GM08714 (cell line): ENCODE data around the gene DOHH.

Source experiments
- H3K4me3 ChIP-seq: fragments of 200-500 bp; sonication (Bioruptor generic); 2 replicates; pipeline ENCODE4 v1.5.1; 2014; ENCODE audit warnings: mild to moderate bottlenecking, low read length, inconsistent platforms
- ZNF274 ChIP-seq: IDR thresholded peaks from 2 replicates; pipeline ENCODE4 v1.6.1; 2012; ENCODE audit warnings: mild to moderate bottlenecking, low read depth, low read length

Gene DOHH

DNA sequence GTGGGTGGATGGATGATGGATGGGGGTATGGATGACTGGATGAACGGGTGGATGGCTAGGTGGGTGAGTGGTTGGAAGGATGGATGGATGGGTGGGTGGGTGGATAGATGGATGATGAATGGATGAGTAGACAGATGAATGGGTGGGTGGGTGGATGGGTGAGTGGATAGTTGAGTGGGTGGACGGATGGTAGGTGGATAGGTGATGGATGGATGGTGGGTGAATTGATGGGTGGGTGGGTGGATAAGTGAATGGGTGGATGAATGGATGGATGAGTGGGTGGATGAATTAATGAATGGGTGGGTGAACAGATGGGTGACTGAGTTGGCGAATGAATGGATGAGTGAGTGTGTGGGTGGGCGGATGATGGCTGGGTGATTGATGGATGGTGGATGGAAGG lies 25.0 kb downstream of the DOHH start:
- H3K4me3 ChIP-seq: no peak overlapping the region
- TF ChIP-seq ZNF274: no peak

DNA sequence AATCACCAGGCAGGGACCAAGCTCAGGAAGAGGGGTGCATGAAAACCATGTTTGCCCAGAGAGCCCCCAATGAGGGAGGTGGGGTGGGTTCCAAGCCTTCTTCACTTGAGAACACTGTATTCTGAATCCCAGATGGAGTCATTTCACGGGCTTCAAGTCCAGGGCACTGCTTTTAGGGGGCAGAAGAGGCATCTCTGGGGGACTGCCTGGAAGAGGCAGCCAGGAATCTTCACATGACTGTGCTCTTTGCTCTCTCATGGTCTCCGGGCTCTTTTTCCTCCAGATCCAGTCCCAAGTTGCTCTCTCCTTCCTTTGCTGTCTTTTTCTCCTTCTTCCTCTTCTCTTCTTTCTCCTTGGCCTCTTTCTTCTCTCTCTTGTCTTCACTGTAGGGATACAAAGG lies 25.9 kb downstream of the DOHH start:
- TF ChIP-seq ZNF274: no peak
- H3K4me3 ChIP-seq: no peak overlapping the region

DNA sequence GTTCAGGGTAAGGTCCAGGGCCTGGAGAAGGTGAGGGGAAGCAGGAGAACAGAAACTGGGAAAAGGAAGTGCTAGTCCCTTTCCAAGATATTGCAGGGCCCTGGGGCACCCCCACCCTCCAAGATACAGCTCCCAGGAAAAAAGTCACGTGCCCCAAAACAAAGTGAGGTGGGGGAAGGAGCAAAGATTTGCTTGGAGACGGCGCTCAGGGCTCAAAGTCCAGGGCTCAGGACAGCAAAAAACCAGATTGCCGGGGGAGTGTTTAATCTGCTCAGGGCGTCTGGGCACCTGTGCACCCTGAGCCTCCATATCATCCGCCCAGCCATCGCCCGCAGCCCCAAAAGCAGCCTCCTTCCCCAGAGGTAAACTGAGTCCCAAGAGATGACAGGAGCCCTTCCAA lies 26.5 kb downstream of the DOHH start:
- no peak for TF ChIP-seq ZNF274
- no peak overlapping the region for H3K4me3 ChIP-seq

DNA sequence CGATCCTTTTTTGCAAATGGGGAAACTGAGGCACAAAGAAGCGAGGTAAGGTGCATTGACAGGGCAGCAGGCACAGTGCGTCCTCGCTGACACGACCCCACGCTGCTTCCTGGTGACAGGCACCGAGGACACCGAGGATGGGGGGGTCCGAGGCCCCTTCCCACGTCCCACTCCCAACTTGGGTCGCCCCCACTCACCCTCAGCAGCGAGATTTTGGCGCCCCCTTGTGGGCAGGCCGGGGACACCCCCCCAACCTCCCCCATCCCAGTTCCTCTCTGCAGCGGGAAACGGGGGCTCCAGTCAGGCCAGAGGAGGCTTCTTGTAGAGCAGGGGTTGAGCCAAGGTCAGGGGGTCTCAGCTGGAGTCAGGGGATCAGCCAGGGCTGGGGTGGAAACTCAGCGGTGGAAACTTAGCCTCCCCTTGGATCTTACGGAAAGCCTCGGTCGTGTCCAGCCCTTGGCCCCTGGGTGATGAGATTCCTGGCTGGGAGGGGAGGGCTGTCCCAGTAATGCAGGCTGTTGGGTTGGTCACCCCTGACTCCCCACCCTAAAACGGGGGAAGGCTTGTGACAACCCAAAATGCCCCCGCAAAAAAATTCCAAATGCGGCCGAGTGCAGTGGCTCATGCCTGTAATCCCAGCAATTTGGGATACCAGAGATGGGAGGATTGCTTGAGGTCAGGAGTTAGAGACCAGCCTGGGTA lies 28.4 kb downstream of the DOHH start:
- no peak overlapping the region for H3K4me3 ChIP-seq
- no peak for TF ChIP-seq ZNF274

DNA sequence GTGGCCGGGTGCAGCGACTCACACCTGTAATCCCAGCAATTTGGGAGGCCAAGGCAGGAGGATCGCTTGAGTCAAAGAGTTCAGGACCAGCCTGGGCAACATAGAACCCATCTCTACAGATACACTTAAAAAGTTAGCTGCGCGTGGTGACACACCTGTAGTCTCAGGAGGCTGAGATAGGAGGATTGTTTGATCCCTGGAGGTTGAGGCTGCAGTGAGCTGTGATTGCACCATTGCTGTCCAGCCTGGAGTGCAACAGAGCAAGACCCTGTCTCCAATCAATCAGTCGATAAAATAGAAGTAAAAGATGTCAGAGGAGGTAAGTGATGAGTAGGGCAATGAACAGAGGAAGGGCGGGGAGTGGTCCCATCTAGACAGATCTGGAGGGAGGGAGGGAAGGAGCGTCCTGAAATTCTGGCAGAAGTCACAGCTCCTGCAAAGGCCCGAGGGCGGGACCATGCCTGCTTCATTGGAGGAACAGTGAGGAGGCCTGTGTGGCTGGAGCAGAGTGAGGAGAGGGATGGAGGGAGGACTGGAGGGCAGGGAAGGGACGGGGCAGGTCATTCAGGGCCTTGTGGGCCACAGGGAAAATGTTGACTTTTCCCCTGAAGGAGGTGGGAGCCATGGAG lies 29.9 kb downstream of the DOHH start:
- no peak for TF ChIP-seq ZNF274

DNA sequence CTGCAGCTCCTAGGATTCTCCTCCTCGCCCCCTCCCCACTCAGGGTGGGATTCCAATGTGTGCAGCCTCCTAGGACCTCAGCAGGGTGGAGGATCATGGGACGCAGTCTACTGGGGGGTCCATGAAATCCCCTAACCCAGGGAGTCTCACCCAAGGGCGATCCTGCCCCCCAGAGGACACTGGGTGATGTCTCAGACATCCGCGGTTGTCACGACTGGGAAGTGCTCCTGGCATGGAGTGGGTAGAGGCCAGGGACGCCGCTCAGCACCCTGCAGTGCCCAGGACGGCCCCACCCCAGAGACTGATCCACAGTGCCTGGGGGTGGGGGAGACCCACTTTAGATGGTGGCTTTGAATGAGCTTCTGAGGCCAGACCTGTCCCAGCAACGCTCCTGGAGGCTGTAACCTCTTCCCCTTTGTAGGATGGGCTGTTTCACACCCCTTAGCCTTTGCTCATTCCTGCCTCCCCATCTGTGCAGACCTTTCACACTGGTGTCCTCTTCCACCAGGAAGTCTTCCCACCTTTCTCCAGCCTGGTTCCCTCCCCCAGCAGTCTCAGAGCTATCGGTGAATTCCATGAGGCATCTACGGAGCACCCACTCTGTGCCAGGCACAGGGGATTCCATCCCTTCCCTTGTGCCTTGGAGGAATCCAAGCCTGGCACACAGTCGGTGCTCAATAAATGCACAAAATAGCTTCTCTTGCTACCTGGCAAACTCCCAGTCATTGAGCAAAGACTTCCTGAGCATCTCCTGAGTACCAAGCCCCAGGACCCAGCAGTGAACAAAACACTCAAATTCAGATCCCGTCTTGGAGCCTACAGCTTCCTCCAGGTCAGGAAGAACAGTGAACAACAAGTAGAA lies 30.6 kb downstream of the DOHH start:
- TF ChIP-seq ZNF274: no peak
- no peak overlapping the region for H3K4me3 ChIP-seq

More for the DNA sequence above, 29.9 kb downstream of the DOHH start:
- no peak overlapping the region for H3K4me3 ChIP-seq

DNA sequence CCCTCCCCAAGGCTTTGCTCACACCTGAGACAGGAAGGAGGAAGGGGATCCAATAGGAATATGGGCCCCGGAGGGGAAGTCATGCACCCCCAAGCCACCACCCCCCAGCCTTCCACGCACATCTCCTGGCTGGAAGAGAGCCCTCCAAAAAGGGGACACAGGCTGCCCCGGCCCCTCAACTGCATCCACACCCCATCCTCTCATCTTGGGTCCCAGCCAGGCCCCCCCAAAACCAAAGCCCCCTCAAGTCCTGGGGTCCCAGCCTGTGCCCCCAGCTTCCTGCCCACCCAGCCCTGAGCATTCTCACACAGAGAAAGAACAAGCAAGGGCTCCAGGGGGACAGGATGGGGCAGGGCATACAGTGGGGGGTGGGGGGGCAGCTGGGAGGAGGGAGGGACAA lies 32.3 kb downstream of the DOHH start:
- TF ChIP-seq ZNF274: no peak

DNA sequence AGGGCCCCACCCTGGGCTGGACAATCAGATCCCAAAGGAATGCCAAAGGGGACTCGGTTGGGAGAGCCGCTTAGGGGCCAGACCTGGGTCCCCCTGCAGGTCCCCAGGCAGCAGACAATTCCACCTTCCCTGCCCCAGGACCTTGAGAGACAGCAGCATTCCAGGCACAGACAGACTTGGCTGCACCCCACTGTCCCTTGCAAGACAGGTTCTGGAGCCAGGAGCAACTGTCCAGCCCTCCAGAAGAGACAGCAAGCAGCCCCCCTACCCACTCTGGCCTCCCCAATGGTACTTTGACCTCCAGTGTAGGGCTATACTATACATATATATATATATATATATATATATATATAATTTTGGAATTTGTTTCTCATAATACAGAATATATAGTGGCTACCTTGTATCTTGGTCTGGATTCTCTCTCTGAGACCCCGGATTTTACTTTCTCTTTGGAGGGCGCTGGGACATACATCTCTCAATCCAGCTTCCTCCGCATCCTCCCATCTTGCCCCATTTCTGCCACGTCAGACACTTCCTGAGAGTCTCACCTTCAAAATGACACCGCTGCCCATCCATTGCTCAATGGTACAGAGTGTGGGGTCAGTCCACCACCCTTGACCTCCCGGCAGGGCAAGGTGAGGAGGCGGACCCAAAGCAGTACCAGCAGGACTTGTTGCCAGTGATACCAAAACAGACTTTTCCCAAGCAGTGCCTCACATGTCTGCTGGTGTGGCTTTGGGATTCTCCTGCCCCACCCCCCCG lies 32.9 kb downstream of the DOHH start:
- no peak for TF ChIP-seq ZNF274
- no peak overlapping the region for H3K4me3 ChIP-seq

More for the DNA sequence above, 32.3 kb downstream of the DOHH start:
- no peak overlapping the region for H3K4me3 ChIP-seq

DNA sequence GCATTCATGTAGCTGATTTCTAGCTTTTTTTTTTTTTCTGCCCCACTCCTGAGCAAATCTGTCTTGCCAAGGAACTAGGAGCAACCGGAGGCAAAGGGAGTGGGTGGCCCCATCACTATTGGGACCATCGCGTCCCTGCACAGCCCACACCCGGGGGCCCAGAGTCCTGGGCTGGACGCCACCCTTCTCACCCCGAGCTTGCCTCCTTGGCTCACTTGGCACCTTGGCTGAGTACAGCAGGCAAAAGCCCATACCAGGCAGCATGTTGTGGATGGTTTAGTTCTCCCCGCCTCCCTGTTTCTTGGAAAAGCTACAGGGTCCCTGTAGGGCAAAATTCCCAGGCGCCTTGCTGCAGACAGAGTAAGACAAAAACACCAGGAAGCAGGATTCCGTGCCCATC lies 33.8 kb downstream of the DOHH start:
- no peak overlapping the region for H3K4me3 ChIP-seq
- no peak for TF ChIP-seq ZNF274

DNA sequence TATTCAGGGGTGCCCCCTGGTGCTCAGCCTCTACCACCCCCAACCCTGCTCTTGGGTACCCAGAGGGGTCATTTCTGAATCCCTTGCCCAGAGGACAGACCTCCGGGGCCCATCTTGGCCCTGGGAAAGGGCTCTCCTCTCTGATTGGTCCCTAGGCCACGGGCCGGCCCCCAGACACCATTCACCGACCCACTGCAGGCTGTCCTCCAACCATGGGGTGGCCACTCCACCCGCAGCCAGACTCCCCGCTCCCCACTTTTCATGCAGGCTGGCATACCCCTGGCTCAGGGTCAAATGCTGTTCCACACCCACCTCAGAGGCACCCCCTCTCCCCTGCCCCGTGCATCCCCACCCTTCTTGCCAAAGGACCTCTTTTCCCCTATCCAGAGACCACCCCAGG lies 34.9 kb downstream of the DOHH start:
- no peak overlapping the region for H3K4me3 ChIP-seq
- no peak for TF ChIP-seq ZNF274

DNA sequence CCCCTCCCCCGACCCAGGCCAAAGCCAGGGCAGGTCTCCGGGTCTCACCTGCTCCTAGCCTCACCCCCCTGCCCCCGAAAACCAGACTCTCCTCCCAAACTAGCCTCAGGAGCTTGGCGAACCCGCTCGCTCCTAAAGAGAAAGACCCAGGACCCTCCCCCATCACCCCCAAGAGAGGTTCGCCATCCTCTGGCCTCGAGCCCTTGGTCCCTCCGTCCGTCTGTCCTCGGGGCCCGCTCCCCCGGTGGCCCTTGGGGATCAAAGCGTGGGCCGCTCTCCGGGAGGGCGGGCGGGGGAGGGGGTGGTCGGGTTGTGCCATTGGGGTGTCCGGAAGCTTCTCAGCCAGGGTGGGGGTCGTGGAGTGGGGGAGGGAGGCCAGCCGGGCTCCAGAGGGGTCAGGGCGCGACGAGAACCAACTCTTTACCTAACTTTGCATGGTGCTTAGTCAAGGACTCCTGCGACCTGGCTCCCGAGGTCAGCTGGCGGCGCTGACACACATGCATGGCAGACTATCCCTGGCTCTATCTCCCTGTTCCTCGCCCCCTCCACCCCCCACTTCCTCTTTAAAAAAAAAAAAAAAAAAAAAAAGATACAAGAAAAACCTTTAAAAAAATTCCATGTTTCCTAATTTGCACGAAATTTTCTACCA lies 35.8 kb downstream of the DOHH start:
- H3K4me3 ChIP-seq: no peak overlapping the region
- TF ChIP-seq ZNF274: no peak

DNA sequence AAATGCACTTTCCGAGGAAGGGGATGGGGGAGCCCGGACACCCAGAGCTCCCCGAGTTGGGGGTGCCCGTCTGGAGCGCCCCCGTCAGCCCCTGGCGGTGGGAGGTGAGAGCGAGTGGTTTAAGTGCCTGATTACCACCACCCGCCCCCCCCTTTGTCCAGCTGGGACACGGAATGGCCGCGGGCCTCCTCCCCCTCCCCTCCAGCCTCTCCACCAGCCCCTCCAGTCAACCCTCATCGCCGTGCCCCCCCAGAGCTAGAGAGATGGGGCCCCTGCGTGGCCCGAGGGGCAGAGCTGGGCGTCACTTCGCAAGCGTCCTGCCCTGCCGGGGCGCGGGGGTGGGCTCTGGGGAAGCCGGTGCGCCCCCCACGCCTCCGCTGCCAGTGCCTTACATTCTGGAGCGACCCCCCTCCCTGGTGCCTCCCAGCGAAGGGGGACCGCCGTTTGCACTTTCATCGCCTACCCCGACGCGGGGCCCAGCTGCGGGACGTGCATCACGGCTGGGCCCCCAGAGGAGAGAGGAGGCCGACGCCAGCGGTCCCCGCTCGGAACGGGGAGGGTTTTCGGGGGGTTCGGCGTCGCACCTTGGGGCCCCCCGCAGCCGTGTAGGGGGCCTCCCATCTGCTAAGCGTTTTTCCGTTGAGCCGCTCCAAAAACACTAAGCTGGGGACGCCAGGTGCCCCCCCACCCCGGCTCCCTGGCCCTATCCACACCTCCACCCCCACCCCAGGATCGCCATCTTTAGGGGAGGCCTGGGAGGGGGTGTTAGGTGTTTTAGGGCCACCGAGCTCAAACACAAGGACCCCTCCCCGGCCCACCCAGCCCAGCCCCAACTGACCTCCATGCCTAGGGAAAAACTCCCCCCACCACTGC lies 36.5 kb downstream of the DOHH start:
- no peak for TF ChIP-seq ZNF274
- H3K4me3 ChIP-seq: no peak overlapping the region
